ENCODE measurements around the gene KLF5.
"Not testable (repeated sequence)": the region's sequence is repeated elsewhere in the genome, so short reads cannot be mapped to it uniquely, and the experiment has no call there.

KLF5 gene

DNA sequence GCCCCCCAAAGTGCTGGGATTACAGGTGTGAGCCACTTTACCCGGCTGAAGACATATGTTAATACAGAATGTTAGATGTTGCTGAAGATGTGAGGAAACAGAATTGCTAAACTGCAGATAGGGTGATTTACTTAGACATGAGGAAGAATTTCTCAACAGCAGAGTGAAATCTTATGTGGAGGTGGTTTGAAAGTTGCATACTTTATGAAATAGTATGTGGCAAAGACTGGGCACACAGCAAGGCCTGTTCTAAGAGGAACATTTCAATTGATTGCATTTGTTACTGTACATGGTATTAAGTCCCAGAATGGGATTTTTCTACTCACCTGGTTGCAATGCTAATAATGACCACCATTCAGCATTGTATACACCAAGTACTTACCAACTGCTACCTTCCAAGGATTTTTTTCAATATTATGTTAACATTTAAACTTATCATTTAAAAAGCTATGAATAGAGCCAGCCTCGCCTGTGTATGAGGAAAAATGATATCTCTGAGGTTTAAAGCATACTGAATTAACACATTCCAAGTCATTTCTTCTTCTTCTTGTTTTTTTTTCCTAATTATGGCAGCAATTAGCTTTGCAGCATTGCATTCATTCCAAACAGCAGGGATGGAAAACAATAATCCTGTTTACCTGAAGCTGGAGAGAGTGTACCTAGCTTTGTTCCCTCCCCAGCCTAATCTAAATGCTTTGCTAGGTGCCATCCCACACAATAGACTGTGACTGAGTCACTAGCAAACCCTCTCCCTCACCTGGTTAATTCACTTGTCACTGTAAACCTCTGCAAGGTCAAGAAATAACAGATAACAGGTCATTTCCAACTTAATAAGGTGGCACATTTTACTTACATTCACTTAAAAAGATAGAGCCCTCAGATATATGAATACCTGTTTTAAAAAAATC is 19.4 kb upstream of the KLF5 start:
- Histone ChIP-seq H3K4me3 (no peak overlapping the region), H3K4me2 (no peak overlapping the region), H3K36me3 (no peaks in the 10 kb centered on the region), H3K27me3 (no peaks in the 10 kb centered on the region), H4K20me1 (no peaks in the 10 kb centered on the region), H3K9me3 (no peaks in the 10 kb centered on the region), H3K27ac (no peak overlapping the region), H3K9ac (no peak overlapping the region), H3K4me1 (no peaks in the 10 kb centered on the region)
- TF ChIP-seq Cebpa-rat (IDR thresholded peaks at IDR 0.05) = no peak

DNA sequence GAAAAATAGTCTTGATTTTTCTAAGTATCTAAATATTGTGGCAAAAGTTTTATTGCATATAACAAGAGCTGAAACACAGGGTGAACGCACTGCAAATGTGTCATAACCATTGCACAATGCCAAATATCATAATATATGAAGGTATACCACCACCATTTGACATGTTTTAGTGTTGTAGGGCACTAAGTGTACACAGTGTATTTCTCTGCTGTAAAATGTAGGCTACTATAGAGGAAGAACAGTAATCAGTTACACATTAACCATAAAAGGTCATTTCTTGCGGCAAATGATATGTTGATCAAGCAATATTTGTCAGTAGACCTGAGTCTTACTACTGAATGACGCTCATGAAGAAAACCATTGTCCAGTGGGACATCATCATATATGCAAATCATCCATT is 18.3 kb upstream of the KLF5 start:
- Histone ChIP-seq H4K20me1 (no peaks in the 10 kb centered on the region), H3K4me3 (no peak overlapping the region), H3K27ac (no peak overlapping the region), H3K9ac (no peak overlapping the region), H3K4me1 (no peaks in the 10 kb centered on the region), H3K4me2 (no peak overlapping the region), H3K27me3 (no peaks in the 10 kb centered on the region), H3K9me3 (no peaks in the 10 kb centered on the region), H3K36me3 (no peaks in the 10 kb centered on the region)
- no peak for TF ChIP-seq Cebpa-rat (IDR thresholded peaks at IDR 0.05)

DNA sequence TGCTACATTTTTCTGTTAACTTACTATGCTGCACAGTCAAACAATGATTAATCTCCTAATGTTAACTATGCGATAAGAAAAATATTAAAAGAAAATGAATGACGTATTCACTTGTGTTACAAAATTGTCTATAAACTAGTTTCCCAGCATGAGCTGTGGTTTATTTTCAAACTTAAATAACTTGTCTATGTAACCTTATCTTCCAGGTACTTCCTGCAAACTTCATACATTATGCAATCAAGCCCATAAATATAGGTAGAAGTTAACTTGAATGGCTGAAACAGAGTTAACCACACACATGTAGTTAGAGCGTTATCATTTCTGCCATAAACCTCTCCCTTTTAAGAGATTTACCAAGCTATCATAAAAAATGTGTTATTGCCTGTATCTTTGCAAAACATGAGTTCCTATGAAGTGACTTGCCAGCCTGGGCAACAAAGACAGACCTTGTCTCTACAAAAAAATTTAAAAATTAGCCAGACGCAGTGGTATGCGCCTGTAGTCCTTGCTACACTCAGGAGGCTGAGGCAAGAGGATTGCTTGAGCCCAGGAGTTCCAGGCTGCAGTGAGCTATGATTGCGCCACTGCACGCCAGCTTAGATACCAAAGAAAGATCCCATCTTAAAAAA is 17.7 kb upstream of the KLF5 start:
- no peaks in the 10 kb centered on the region for H3K27me3 ChIP-seq
- H3K4me3 ChIP-seq = no peak overlapping the region

DNA sequence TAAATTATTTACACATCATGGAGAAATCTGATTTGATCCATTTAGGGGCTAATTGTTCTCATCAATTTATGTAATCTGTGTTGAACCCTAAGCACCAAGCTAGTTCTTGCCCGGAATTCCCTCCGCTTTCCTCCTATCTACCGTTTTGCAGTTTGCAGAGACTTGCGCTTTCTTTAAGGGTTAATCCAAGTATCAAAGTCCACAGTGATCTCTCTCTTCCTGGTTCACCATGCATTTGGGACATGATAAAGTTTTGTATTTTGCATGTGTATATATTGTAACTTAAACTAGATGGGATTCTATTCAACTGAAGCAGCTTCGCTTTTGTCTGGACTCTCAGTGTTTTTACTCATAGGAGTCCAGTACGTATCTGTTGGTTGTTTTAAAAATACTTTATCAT is 13.8 kb upstream of the KLF5 start:
- H3K27me3 ChIP-seq = no peaks in the 10 kb centered on the region
- TF ChIP-seq Cebpa-rat (IDR thresholded peaks at IDR 0.05) = no peak

More for the DNA sequence above, 17.7 kb upstream of the KLF5 start:
- Histone ChIP-seq H3K4me1 (no peaks in the 10 kb centered on the region), H4K20me1 (no peaks in the 10 kb centered on the region), H3K36me3 (no peaks in the 10 kb centered on the region), H3K9ac (no peak overlapping the region), H3K4me2 (no peak overlapping the region), H3K27ac (no peak overlapping the region), H3K9me3 (no peaks in the 10 kb centered on the region)
- no peak for TF ChIP-seq Cebpa-rat (IDR thresholded peaks at IDR 0.05)

DNA sequence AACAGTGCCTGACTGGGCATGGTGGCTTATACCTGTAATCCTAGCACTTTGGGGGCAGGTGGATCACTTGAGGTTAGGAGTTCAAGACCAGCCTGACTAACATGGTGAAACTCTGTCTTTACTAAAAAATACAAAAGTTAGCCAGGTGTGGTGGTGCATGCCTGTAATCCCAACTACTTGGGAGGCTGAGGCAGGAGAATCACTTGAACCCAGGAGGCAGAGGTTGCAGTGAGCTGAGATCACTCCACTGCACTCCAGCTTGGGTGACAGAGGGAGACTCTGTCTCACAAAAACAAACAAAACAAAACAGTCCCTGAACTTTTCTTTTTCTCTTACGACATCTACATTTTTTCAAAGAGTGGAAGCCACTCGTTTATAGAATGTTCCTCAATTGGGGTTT is 10.2 kb upstream of the KLF5 start:
- not testable (repeated sequence) for H3K4me3 ChIP-seq, H3K9me3 ChIP-seq, H3K27ac ChIP-seq, H3K4me1 ChIP-seq, H3K4me2 ChIP-seq, H3K36me3 ChIP-seq, H3K9ac ChIP-seq, H4K20me1 ChIP-seq, H3K27me3 ChIP-seq

More for the DNA sequence above, 13.8 kb upstream of the KLF5 start:
- H3K4me3 ChIP-seq = no peak overlapping the region
- no peak overlapping the region for H3K9ac ChIP-seq
- H3K36me3 ChIP-seq = no peaks in the 10 kb centered on the region
- H3K9me3 ChIP-seq = no peaks in the 10 kb centered on the region
- H3K4me2 ChIP-seq = no peak overlapping the region
- no peak overlapping the region for H3K27ac ChIP-seq
- H3K4me1 ChIP-seq = no peaks in the 10 kb centered on the region
- no peaks in the 10 kb centered on the region for H4K20me1 ChIP-seq

DNA sequence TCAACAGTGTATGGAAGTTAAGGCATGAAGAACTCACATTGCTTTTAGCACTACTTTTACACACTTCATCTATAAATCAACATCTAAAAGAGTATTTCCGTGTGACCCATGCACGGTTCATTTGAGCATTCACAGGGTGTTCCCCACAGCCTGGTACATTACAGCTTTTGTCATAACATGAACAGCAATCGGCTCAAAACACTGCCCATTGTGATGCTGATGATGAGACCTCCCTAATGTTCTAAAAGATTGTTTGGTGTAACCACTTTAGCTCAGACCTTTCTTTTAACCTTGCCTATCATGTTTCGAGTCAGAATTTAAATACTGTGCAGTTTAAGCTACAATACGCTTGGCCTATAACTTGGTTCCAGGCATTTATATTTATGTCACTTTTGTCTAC is 4.1 kb upstream of the KLF5 start:
- TF ChIP-seq Cebpa-rat (IDR thresholded peaks at IDR 0.05) = no peak
- no peaks in the 10 kb centered on the region for H4K20me1 ChIP-seq
- no peaks in the 10 kb centered on the region for H3K36me3 ChIP-seq
- H3K4me2 ChIP-seq = no peak overlapping the region
- peaks cover 36% of the 10 kb centered on the region for H3K27me3 ChIP-seq
- no peaks in the 10 kb centered on the region for H3K4me1 ChIP-seq
- no peak overlapping the region for H3K9ac ChIP-seq
- H3K4me3 ChIP-seq = no peak overlapping the region
- H3K27ac ChIP-seq = no peak overlapping the region
- H3K9me3 ChIP-seq = no peaks in the 10 kb centered on the region

DNA sequence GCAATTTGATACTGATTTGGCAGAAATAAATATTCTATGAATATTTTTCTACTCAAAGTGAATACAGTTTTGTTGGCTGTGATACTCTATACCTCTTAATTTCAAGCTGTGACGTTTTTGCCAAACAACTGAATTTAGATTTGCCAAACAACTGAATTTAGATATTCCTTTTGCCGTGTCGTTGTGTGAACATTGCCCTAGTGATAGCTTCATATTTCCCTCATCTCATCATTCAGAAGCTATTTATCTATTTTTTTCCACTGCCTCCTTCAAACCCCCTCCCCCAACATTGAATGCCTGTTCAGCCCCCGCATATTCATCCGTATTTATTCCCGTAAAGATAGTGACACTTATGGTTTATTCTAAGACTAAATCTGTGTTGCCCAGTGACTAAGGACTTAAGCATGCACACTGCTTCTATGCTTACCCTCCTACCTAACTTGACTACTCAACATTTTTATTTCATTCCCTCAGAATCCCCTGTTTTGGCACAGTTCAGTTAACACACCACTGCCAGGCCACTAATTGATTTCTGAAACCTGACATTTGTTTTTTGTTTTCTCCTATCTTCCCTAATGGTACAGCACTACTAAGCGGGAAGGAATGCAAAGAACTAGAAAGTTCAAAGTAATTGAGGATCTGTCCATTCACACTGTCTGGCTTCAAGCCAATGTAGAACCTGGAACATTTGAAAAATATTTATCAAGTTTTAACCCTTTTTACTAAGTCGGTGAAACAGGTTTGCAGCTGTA is 2.8 kb upstream of the KLF5 start:
- Histone ChIP-seq H3K9ac (no peak overlapping the region), H3K27me3 (peaks cover 49% of the 10 kb centered on the region), H3K4me2 (no peak overlapping the region), H3K4me1 (peaks cover 8% of the 10 kb centered on the region; the same call in 1 of the 2 replicates), H4K20me1 (peaks cover 13% of the 10 kb centered on the region), H3K9me3 (no peaks in the 10 kb centered on the region), H3K36me3 (no peaks in the 10 kb centered on the region), H3K4me3 (no peak overlapping the region), H3K27ac (no peak overlapping the region)
- no peak for TF ChIP-seq Cebpa-rat (IDR thresholded peaks at IDR 0.05)

DNA sequence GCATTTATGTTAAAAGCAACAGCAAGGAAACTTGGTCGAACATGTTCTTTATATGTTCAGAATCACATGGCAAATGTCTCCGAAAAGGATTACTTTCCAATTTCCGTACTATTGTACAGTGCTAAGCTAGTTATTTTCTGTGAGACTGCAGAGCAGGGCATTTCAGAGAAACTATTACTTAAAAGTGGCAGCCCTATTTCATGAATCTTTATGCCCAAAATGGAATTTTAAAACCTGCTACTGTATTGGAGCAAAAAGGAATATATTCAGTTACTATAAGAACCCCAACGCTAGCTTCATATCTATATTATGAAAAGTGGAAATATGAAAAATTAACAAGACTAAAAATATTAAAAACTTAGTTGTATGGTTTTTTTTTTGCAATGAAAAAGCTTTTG is 2.2 kb upstream of the KLF5 start:
- no peaks in the 10 kb centered on the region for H3K9me3 ChIP-seq
- no peak overlapping the region for H3K9ac ChIP-seq
- TF ChIP-seq Cebpa-rat (IDR thresholded peaks at IDR 0.05) = no peak
- peaks cover 8% of the 10 kb centered on the region; the same call in 1 of the 2 replicates for H3K4me1 ChIP-seq
- H3K4me2 ChIP-seq = no peak overlapping the region
- H3K27ac ChIP-seq = no peak overlapping the region
- no peaks in the 10 kb centered on the region for H3K36me3 ChIP-seq
- H3K4me3 ChIP-seq = no peak overlapping the region
- H4K20me1 ChIP-seq = peaks cover 18% of the 10 kb centered on the region
- peaks cover 54% of the 10 kb centered on the region for H3K27me3 ChIP-seq

DNA sequence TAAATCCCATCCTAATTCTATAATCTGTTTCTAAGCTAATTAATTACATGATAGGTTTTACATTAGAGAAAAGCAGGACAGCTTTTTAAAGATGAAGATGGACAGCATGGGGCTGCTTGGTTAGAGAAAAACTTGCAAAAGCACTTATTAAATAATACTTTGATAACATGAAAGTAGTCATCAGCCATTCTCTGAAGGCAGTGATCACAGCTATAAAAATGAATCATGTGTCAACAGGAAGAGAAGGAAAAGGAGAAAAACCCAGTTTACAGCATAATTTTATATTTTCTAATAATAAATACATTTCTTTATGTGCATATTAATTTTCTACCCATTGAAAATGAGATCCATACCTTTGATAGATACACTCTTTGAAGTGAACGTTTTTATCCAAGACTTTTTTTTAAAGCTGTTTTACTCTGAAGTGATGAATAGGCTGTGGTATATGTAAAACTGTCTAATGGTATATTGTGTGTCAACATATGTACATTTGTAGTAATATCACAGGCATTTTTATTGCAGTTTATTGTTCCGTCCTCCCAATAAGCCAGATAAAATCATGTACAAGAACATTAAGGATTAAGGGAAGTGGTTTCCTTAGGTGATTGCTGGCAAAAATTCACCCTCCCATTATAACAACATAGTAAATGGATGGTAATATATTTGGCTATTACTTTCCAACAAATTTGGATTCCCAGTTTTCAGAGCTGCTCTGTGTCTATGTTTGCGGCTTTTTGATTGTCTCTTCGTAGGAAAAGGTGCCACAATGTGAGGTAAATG is 1.3 kb upstream of the KLF5 start:
- Histone ChIP-seq H3K27ac (no peak overlapping the region), H3K36me3 (no peaks in the 10 kb centered on the region), H4K20me1 (peaks cover 20% of the 10 kb centered on the region), H3K4me1 (peaks cover 8% of the 10 kb centered on the region; the same call in 1 of the 2 replicates), H3K9me3 (no peaks in the 10 kb centered on the region), H3K4me3 (no peak overlapping the region), H3K9ac (no peak overlapping the region), H3K4me2 (no peak overlapping the region), H3K27me3 (peaks cover 63% of the 10 kb centered on the region)
- TF ChIP-seq Cebpa-rat (IDR thresholded peaks at IDR 0.05) = no peak
